A673 (cell line): Measurements from ENCODE around the gene IFT57.

Experiments
- CTCF ChIP-seq: fragments of 300-800, 200-600 bp; sonication (generic); conservative IDR thresholded peaks from 2 replicates; pipeline ENCODE4 v1.5.1; 2017; ENCODE audit warnings: low read depth, mild to moderate bottlenecking, antibody characterized with exemption, low read length, moderate library complexity, mixed read lengths
- EZH2 ChIP-seq: fragments of 200-600 bp; sonication (generic); IDR thresholded peaks from 2 replicates; pipeline ENCODE4 v1.6.1; 2017; ENCODE audit warnings: borderline replicate concordance, low read depth, mild to moderate bottlenecking, mixed read lengths, antibody characterized with exemption, low read length; ENCODE audit not compliant: poor library complexity, severe bottlenecking

GRCh38 chr3:108113975-108114374 lies 108.2 kb downstream of the IFT57 start:
- no peak for TF ChIP-seq EZH2
- TF ChIP-seq CTCF, result no peak
